Stimulated activated CD4-positive, alpha-beta T cell treated with anti-CD3 and anti-CD28 coated beads, Interleukin-12 subunit alpha, Interleukin-12 subunit beta, amount 100 ng/mL, for 4 hours (primary cell): ENCODE data around the gene CHST14.
"Not testable (repeated sequence)": the region's sequence is repeated elsewhere in the genome, so short reads cannot be mapped to it uniquely, and the experiment has no call there.

Source experiments
- DNase-seq: peaks from one replicate; pipeline ENCODE4 v3.0.0-alpha.2; 2020

The CHST14 gene

GRCh38 chr15:40441565-40442531 lies 28.9 kb upstream of the CHST14 start:
- DNase-seq = no peak

GRCh38 chr15:40443255-40443654 lies 27.5 kb upstream of the CHST14 start:
- DNase-seq = no peak

DNA sequence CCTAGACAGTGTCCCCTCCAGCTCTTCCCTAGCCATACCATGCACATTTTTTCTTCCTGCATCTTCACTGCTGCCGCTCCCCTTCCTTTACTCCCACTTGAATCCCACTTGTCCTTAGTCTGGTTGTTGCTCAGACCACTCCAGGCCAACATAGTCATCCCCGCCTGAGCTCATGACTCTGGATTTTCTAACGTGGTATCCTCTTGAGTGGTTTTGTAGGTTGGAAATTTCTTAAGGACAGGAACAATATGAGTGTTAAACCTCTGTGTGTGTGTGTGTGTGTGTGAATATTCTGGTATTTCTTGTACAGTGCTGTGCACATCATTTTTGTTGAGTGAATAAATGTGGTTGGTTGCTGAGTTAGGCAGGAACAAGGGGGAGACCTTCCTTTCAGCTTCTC lies 26.9 kb upstream of the CHST14 start:
- DNase-seq = no peak

DNA sequence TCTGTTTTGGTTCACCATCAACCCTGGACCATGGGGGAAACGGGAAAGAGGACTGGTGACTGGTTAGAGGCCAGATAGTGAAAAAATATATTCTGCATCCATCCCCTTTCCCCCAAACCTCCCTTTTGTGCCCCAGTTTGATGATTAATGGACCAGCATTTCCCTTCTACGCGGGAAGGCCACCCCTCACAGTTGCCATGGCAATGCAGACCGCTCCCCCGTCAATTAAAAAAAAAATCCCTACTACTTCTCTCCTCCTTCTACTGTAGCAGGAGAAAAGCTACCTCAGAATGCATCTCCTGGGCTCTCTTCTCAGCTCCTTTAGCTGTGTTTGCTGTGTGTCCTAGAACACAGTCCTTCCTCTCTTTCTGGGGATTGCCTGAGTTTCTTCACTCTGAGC lies 26.0 kb upstream of the CHST14 start:
- no peak for DNase-seq

GRCh38 chr15:40445421-40445922 lies 25.3 kb upstream of the CHST14 start:
- no peak for DNase-seq

DNA sequence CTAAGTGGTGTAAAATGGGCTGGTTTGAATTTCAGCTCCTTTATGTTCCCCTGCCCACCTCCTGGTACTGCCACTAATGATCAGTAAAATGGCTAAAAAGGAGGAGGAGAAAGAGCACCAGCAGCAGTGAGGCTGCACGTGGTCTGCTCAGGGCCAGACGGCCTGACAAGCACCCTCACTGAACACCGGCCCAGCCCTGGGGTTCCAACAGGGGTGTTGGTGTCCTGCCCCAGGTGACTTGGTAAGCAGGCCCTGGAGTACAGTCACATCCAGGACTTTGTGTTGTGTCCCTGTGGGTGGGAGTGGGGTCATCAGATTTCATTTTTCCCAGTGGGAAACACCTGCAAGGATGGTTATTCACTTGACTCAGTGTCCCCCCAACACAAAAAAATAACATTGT lies 24.6 kb upstream of the CHST14 start:
- DNase-seq = no peak

DNA sequence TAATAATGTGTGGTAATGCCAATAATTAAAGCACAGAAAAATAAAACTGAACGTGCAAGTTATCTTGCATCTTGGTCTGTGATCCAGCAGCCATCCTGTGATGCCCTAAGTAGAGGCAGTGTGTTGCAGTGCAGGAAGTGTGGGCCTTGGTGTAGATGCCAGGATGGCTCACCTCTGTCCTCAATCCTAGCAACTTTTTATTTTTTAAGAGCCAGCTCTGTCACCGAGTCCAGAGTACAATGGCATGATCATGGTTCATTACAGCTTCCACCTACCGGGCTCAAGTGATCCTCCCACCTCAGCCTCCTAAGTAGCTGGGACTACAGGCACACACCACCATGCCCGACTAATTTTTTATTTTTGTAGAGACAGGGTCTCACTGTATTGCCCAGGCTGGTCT lies 22.4 kb upstream of the CHST14 start:
- no peak for DNase-seq

GRCh38 chr15:40449275-40449674 lies 21.5 kb upstream of the CHST14 start:
- DNase-seq = no peak

GRCh38 chr15:40450047-40450446 lies 20.7 kb upstream of the CHST14 start:
- no peak for DNase-seq

- no peak for DNase-seq
Observed at GRCh38 chr15:40451527-40452158, 19.1 kb upstream of the CHST14 start.

DNA sequence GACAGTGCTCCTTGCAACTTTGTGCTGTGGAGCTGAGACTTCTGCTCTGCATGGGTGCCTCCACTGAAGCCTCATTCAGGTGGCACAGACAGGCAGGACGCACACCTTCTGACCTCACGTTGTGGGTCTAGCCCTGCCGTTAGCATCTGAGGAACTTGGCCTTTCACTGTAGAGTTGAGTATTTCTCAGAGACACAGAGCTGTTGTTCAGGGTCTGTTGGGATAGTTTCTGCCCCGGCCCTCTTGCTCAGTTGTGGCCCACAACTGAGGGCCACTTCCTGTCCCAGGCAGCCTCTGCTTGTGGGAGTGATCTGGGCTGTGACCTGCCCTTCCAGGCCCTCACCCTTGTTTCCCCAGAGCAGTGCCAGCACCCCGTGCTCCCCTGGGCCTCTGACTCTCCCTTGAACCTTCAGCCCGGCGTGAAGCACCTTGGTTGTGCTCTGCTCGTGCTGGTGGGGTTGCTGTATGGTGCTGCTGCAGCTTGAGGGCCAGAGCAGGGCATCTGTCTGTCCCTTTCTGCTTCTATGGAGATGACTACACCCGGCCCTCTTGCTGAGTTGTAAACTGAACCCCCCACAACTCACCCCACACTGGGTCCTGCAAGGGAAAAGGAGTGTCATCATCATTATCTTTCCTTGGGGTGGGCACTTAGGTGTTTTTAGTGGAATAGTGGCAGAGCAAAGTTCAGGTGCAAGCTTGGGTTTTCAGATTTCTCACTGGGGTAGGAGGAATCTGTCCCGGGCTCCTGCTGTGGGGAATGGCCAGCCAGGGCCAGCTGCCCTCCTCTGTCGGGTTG lies 18.3 kb upstream of the CHST14 start:
- DNase-seq = no peak

DNA sequence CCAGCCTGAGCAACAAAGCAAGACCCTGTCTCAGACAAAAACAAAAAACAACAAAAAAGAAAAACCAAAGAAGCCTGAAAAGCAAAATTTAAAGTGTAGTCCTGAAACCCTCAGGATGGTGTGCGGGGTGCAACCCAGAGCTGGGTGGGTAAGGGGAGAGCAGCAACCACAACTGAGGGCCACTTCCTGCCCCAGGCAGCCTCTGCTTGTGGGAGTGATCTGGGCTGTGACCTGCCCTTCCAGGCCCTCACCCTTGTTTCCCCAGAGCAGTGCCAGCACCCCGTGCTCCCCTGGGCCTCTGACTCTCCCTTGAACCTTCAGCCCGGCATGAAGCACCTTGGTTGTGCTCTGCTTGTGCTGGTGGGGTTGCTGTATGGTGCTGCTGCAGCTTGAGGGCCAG lies 16.8 kb upstream of the CHST14 start:
- not testable (repeated sequence) for DNase-seq

DNA sequence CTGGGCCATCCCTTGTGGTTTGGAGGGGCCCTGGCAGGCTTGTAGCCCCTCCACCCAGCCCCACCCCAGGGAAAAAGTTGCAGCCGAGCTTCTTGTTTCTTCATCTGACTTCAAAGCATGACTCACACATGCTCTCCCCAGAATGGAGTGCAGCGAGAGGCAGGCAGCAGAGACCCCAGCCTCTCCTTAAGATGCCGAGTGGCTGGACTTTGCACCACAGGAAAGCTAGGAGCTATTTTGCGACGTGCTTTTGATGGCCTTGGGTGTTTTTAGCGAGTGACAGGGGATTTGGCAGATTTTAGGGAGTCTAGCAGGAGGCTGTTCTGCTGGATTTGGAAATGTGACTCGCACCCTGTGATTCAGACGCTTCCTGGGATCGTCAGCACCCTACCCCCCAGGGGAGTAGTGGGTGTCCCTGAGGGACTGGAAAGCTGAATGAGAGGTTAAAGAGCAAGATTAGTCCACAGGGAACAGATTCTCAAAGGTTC lies 15.8 kb upstream of the CHST14 start:
- DNase-seq = no peak

- no peak for DNase-seq
Observed at GRCh38 chr15:40456299-40456712, 14.5 kb upstream of the CHST14 start.

GRCh38 chr15:40456738-40457137 lies 14.0 kb upstream of the CHST14 start:
- no peak for DNase-seq

DNA sequence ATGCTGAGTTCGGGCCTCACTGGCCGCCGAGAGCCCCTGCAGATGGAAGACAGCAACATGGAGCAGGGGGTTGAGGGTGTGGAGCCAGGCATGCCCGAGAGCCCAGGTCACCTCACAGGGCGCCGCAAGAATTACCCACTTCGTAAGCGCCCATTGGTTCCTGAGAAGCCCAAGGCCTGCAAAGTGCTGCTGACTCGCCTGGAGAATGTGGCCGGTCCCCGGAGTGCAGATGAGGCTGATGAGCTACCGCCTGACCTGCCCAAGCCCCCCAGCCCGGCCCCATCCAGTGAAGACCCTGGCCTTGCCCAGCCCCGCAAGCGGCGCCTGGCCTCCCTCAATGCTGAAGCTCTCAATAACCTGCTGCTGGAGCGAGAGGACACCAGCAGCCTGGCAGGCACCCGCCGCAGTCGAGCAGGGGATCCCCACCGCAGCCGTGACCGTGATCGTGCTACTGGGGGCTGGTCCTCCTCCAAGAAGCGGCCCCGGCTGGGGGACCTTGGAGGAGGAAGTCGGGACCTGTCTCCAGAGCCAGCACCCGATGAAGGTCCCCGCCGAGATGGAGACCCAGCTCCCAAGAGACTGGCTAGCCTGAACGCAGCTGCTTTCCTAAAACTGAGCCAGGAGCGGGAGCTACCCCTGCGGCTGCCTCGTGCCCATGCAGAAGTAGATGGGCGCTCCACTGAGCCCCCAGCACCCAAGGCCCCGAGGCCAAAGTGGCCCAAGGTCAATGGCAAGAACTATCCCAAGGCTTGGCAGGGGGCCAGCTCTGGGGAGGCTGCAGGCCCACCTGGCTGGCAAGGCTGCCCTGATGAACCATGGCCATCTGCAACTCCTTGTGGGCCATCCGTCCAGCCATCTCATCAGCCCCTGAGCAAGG lies 12.1 kb upstream of the CHST14 start:
- no peak for DNase-seq

DNA sequence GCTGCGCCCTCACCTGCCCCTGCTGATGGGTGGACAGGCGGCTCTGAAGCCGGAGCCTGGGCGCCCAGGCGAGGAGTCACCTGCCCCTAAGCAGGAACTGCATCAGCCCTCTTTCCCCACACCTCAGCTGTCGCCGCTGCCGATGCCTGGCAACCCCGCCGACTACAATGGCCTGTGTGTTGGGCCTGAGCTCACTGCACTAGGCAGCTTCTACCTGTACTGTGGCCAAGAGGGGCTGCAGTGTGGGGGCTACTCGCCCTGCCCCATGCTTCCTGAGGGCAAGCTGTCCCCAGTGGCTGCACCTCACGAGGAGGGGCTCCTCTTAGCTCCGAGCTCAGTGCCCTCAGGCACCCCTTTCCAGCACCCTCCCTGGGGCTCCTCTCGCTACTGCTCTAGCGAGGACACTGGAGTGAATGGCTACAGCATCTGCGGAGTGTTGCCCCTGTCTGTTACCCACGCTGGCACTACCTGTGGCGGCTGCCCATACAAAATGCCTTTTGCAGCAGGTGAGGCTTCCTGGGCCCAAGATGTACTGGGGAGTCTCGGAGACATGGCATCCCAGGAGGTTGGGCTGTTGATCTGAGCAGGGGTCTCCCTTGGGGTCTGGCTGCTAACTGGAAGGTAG lies 11.3 kb upstream of the CHST14 start:
- no peak for DNase-seq

DNA sequence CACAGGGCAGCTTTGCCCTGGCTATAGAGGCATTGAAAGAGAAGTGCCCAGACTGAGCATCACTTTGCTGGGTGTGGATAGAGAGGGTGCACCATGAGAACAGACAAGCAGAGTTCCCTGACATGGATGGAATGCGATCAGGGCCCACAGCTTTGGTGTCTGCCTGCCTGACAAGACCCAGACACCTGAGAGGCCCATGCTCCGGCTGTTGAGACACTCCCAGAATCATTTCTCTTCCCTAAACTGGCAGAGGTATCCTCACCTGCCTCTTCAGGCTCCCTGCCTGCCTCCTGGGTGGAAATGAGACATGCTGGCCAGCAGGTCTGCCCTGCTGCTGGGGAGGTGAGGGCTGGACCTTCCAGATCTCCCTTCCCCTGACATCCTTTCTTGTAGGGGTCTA lies 10.4 kb upstream of the CHST14 start:
- DNase-seq = no peak

DNA sequence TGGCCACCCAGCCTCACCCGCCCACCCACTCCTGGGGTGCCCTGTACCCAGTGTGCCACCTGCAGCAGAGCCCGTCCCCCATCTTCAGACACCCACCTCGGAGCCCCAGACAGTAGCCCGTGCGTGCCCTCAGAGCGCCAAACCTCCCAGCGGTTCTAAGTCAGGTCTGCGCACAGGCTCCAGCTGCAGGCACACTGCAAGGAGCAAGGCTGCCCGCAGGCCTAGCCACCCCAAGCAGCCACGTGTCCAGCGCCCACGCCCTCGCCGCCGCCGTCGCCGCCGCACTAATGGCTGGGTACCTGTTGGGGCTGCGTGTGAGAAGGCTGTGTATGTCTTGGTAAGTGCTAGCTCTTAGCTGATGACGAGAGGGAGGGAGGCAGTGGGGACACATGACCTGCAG lies 8.8 kb upstream of the CHST14 start:
- no peak for DNase-seq

DNA sequence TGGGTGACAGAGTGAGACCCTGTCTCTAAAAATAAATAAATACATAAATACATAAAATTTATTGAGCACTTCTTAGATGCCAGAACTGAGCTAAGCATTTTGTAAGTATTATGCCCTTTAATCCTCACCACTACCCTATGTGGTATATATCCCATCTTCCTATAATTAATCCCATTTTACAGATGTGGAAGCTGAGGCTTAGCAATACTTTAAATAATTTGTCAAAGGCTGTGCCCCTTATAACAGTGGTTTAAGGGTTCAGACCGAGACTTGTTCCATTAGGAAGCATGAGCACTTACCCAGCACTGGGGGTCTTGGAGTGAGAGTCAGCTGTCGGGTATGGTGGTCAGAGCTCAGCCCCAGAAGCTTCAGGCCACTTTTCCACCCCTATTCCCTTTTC lies 7.5 kb upstream of the CHST14 start:
- DNase-seq = no peak

- no peak for DNase-seq
Observed at GRCh38 chr15:40463886-40464545, 6.8 kb upstream of the CHST14 start.
